Stimulated activated CD8-positive, alpha-beta memory T cell treated with anti-CD3 and anti-CD28 coated beads, Interleukin-12 subunit alpha, Interleukin-12 subunit beta, amount 100 ng/mL, for 1 hour (primary cell): ENCODE data around the gene GABRE.
"Not testable (repeated sequence)": the region's sequence is repeated elsewhere in the genome, so short reads cannot be mapped to it uniquely, and the experiment has no call there.

Experiments used
- DNase-seq: peaks from one replicate; pipeline ENCODE4 v3.0.0-alpha.2; 2020; ENCODE audit warnings: low read depth

Gene GABRE

GRCh38 chrX:151970027-151970426, 4.4 kb downstream of the GABRE start:
- no peak for DNase-seq

- no peak for DNase-seq
Measured at GRCh38 chrX:151966236-151966635, 8.2 kb downstream of the GABRE start.

- DNase-seq = no peak
Measured at GRCh38 chrX:151962034-151962433, 12.4 kb downstream of the GABRE start.

- no peak for DNase-seq
Measured at GRCh38 chrX:151958101-151958500, 16.4 kb downstream of the GABRE start.

GRCh38 chrX:151954730-151955129, 19.7 kb downstream of the GABRE start:
- DNase-seq = no peak

- no peak for DNase-seq
Measured at GRCh38 chrX:151938172-151938571, 36.3 kb downstream of the GABRE start.

GRCh38 chrX:151935358-151935757, 39.1 kb downstream of the GABRE start:
- no peak for DNase-seq

- no peak for DNase-seq
Measured at GRCh38 chrX:151929126-151929525, 45.4 kb downstream of the GABRE start.

- DNase-seq = no peak
Measured at GRCh38 chrX:151923648-151924047, 50.8 kb downstream of the GABRE start.

- no peak for DNase-seq
Measured at GRCh38 chrX:151922692-151923091, 51.8 kb downstream of the GABRE start.

GRCh38 chrX:151921866-151922265, 52.6 kb downstream of the GABRE start:
- no peak for DNase-seq

GRCh38 chrX:151921292-151921691, 53.2 kb downstream of the GABRE start:
- DNase-seq = no peak

- no peak for DNase-seq
Measured at GRCh38 chrX:151920530-151920929, 53.9 kb downstream of the GABRE start.

- DNase-seq = no peak
Measured at GRCh38 chrX:151920101-151920500, 54.4 kb downstream of the GABRE start.

GRCh38 chrX:151919610-151920009, 54.9 kb downstream of the GABRE start:
- no peak for DNase-seq

- DNase-seq = not testable (repeated sequence)
Measured at GRCh38 chrX:151918736-151919135, 55.7 kb downstream of the GABRE start.

GRCh38 chrX:151912780-151913179, 61.7 kb downstream of the GABRE start, which contains the start of gene MAGEA4:
Gene MAGEA4 (plus strand): TSS chrX:151912889. CDS start chrX:151923665, 10,776 bp downstream.
- DNase-seq = no peak

GRCh38 chrX:151912221-151912620, 62.3 kb downstream of the GABRE start:
- DNase-seq = no peak

- no peak for DNase-seq
Measured at GRCh38 chrX:151904989-151905388, 69.5 kb downstream of the GABRE start.
